Measurements from ENCODE around the gene SAYSD1.

- no peak for TF ChIP-seq CTCF (IDR thresholded peaks at IDR 0.05)
- TF ChIP-seq EZH2 (IDR thresholded peaks at IDR 0.05), result no peak
Observed at GRCh38 chr6:39114704-39115599, at the start of gene SAYSD1.

Measured in neural progenitor cell (in vitro differentiated cells).